GM19239 (cell line): ENCODE measurements around the gene EHD3.

Experiments used
- DNase-seq: peaks from one replicate; pipeline ENCODE4 v3.0.0; 2011; ENCODE audit warnings: low spot score; ENCODE audit not compliant: insufficient read length
- FAIRE-seq: peaks from 2 replicates; lab custom pipeline; 2011; peaks lifted over from hg19 to GRCh38; lab: Jason Lieb, UNC

The EHD3 gene

DNA sequence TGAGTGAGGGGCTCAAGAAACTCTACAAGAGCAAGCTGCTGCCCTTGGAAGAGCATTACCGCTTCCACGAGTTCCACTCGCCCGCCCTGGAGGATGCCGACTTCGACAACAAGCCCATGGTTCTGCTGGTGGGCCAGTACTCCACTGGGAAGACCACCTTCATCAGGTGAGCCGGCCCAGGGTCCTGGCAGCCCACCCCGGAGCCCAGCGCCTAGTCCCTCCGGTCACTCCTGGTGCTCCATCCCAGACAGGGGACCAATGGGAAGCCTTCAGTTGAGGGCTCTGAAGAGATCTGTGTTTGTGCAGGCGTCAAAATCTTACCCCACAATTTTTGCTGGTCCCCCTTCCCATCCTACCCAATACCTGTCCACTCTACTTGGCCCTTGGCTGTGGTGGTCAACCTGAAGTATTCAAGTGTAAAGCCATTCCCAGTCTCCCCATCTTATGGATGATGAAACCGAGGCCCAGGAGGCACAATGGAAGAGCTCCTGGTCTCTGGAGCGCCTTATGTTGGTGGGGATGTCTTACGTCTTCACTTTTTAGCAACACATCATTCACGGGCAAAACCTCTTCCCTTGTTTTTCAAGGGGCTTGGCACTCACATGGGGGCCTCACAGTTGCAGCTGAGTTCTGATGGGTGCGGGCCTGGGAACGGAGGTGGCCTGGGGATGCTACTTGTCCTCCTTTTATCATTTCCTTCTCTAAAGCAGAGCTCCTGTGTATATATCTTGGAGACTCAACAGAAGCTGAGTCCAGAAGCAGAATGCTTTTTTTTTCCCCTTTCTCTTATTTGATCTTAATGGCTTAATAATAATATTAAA is 941 bp downstream of the EHD3 start:
- FAIRE-seq: no peak

DNA sequence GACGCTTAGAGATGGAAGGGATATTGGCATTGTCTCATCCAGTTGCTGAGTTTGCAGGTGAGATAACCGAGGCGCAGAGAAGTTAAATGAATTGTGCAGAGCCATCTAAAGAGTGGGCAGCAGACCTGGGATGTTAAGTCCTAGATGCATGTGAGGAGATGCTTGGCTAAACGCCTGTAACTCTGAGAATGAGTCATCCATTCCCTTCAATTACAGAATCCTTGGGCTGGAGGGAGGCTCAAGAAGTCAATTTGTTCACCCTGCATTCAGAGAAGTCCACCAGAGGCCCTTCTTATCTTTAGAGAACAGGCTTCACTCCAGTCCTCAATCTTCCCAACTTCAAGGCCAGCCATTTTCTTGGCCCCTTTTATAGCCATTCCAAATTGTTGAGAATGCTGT is 1.6 kb downstream of the EHD3 start:
- FAIRE-seq (no peak), DNase-seq (no peak)

More for the DNA sequence above, 941 bp downstream of the EHD3 start:
- no peak for DNase-seq

DNA sequence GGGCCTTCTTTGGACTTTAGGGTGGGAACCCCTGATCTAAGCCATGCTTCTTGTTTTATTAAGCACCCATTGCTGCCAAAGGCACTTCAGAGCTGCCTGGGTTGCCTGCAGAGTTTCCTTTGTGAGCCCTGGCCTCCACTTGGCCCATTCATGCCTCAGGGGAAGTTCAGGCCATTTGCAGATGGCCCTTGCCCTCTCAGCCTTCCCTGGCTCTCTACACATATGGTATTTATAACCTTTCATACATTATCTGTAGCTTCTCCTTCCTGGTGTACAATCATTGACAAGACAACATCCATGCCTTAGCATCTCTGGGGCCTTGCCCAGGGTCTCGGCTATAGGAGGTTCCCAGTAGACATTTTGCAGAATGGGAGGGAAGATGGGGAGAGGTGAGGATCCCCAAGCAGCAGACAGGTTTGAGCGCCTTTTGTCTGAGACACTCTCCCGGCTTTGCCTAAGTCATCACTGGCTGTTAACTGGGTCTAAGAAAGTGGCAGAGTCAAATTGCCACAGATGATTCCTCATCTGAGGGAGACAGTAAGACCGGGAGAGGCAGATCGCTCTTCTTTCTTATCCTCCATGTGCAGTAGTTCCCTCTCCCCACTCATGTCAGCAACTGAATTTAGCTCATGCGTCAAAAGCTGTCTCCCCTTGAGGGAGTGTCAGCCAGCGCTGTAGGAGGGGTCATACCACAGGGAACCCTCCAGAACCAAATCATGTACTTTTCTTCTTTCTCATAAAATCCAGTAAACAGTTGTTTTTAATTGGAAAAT is 2.7 kb downstream of the EHD3 start:
- DNase-seq (no peak), FAIRE-seq (no peak)

DNA sequence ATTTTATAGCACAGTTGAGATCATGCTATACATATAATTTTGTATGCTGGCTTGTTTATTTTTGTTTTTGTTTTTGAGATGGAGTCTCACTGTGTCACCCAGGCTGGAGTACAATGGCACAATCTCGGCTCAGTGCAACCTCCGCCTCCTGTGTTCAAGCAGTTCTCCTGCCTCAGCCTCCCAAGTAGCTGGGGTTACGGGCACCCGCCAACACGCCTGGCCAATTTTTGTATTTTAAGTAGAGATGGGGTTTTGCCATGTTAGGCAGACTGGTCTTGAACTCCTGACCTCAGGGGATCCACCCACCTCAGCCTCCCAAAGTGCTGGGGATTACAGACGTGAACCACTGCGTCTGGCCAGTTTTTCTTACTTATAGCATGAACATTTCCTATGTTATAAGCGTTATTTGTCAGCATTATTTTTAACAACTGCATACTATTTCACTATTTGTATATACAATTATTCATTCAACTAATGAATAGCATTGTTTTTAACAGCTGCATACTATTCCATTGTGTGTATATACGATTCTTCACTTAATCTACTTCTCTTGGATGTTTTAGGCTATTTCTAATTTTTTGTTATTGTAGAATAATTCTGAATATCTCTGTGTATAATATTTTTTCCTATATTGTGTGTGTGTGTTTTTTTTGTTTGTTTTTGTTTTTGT is 3.5 kb downstream of the EHD3 start:
- FAIRE-seq: no peak
- DNase-seq: no peak

DNA sequence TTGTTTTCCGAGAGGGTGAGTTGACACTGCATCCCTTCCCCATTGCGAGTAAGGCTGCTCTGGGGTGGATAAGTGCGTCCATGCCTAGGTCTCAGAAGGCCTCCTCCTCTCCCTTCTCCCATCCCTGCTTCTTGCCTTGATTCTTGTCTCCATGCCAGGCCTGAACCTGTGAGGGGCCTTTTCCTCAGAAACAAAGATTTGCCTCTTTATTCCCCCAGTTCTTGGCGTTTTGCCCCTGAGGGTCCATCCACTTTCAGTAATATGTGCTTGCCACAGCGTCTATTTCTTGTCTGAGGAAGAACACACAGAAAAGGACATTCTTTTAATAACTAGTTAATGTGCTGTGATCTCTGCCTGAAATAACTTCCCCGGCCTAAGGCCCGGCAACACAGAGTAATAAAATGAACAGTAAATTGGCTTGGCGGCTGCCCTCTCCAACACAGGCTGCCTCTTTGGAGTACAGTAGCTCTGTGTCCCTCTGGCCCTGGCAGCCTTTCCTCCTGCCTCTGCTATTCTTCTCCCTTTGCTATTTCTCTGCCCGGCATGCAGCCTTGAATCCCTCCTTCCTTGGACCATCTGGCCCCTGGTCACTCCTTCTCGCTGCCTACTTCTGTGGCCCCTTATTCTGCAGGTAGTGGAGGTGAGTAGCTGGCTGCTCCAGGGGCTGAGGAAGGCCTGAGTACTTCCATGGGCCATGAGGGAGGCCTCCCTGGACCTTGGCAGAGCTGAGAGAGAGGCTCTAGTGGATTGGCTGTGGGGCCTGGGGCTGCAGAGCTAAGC is 4.4 kb downstream of the EHD3 start:
- DNase-seq: no peak
- FAIRE-seq: no peak

DNA sequence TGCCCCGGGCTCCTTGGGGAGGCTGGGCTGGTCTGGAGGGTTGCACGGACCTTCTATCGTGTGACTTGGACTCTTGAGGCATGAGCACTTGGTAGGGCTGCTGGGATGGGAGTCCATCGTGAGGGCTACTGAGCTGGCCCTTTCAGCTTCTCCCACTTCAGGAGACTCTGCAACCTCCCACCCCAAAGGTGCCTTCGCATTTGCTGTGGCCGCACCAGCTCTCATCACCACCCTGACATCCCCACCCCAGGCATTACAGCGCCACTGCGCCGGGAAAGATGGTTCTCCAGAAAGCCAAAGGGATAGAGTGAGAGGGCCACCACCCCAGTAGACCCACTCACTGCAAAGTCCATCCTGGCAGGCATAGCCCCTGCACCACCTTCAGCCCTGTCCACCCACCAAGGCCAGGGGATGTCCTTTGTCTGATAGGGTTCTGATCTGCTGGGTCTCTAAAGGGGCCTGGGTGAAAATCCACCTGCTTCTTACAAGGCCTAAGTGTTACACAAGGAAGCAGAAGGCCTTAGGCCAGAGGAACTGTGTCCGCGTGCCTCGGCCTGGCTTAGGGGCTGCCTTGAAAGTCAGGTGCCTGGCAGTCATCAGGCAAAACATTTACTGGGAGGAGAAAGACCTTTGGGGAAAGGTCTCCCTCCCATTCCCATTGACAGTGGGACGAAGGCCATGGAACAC is 5.1 kb downstream of the EHD3 start:
- DNase-seq (no peak), FAIRE-seq (no peak)

DNA sequence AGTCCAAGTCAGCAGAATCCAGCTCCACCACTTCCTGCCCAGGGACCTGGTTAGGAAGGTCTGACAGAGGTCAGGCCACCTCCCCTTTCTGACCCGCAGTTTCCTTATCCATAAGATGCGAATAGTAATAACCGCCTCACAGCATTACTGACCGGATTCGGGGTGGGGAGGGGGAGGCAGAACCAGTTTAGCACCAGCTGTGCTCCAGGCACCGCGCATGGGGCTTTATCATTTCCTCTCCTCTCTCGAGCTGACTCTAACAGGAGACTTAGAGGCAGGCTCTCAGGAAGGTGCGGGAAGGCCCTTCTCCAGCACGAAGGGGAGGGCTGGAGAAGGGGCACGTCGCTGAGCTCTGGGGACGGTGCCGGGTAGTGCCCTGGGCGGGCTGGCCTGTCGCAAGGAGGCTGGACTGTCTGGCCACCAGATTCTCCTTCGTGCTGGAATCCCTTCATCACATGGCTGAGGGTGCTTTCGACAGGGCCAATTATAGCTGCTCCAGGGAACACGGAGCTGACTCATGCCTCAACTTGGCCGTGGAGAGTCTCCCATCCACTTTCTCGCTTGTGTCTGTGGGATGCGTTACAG is 5.7 kb downstream of the EHD3 start:
- DNase-seq (no peak), FAIRE-seq (no peak)

DNA sequence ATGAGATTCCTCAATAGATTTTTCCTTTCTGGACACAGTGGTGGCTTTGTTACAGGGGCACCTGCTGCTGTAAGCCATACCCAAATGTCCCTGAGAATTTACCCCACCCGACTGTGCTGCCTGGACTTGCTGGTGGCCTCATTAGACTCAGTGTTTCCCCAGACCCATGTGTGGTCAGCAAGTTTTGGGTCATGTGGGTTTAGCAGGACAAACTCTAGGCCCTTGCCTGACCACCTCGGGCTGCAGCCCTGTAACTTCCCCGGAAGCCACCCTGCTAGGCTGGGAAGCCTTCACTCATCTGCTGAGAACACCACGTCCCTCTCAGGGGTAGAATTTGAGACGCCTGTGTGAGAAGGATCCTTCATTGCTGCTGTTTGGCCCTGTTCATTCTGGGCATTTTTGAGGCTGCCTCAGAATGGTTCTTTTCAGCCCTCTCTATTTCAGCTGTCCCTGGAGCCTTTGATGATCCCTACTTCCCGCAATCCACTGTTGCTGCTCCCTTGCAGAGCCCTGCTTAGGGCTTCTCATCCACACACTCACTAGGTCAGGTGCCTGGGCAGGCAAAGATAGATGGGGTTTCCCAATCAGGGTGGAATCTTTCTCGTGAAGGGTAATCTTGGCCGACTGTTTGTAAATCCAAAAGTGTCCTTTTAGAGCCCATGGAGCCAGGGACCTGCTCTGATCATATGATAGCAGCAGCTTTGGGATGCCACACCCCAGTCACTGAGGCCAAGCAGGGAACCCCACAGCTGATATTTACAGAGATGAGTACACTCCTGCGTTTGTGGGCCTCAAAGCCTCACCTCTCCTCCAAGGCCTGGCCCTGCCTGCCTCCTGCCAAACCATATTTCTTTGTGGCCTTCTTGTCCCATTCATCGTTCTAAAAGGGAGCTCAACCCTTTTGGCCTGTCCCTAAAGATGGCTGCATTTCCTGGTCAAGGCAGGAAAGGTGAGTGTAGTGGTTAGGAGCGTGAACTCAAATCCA is 6.7 kb downstream of the EHD3 start:
- DNase-seq: no peak
- FAIRE-seq: no peak

DNA sequence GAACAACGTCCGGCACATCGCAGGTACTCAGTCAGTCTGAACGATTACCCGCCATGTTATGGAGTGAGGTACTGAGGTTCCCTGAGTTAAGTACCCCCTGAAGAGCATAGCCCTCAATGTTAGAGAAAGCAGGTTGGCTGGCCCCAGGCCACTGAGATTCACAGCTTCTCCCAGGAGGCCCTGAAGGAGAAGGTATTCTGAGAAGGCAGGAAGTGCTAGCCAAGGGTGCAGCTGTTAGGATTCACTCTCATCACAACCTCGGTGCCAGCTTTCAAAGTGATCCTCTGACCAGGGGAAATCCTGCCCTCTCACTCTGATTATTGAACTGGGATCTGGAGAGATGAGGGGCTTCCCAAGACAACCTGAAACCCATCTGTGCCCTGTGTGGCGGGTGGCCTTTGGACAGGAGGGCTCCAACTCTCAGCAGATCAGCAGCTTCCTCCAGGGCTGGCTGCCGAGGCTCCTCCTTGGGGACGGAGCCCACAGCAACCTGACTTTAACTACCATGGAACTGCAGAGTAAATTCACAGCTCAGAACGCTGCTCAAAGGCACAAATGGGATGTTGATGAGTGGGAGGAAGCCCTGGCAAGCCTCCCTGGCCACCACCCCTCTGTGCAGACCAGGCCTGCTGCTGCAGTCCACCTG is 7.8 kb downstream of the EHD3 start:
- DNase-seq (no peak), FAIRE-seq (no peak)

DNA sequence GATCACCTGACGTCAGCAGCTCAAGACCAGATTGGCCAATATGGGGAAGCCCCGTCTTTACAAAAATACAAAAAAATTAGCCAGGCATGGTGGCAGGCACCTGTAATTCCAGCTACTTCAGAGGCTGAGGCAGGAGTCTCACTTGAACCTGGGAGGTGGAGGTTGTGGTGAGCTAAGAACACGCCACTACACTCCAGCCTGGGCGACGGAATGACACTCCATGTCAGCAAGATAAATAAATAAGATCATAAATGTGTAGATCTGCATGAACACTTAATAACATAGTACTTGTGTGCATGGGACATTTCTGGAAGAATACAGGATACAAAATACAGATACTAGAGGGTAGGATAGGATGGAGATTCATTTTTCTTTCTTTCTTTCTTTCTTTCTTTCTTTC is 9.1 kb downstream of the EHD3 start:
- no peak for FAIRE-seq
- no peak for DNase-seq

DNA sequence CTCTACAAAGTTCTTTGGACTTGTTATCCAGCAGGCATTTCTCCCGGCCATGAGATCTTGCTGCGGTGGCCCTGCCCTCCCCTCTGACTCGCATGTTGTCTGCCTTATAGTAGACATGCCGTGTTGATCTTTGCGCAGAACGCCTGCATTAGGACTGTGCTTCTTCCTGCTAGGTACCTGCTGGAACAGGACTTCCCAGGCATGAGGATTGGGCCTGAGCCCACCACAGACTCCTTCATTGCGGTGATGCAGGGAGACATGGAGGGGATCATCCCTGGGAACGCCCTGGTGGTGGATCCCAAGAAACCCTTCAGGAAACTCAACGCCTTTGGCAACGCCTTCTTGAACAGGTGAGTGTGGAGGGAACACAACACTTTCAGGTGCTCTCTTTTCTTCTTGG is 10.1 kb downstream of the EHD3 start:
- no peak for DNase-seq
- no peak for FAIRE-seq

DNA sequence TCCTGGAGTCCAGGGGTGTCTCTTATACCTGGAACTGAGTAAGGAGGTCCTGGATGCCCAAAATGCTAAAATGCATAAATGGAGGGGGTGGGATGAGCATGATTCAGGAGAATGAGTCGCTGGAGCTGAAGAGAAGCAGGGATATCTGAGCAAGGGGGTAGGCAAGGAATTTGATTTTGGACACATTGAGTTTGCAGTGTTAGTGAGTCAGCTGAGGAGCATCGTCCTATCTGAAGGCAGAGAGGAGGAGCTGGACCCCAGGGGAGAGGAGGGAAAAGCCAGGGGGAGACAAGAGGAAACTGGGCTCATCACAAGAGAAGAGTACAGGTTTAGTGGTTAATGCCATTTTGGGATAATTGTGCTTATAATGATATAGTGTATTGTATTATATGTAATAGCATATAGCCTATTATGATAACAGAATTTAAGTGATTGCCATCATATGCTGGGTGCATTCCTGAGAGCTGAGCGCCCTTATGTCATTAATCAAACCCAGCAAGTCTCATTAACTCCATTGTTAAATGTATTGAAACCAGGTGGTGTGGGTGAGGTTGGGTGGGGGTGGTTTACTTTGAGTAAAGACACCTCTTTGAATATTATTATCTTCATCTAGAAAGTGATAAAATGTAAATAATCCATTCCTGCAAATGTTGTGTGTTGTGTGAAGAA is 12.4 kb downstream of the EHD3 start:
- FAIRE-seq (no peak), DNase-seq (no peak)

DNA sequence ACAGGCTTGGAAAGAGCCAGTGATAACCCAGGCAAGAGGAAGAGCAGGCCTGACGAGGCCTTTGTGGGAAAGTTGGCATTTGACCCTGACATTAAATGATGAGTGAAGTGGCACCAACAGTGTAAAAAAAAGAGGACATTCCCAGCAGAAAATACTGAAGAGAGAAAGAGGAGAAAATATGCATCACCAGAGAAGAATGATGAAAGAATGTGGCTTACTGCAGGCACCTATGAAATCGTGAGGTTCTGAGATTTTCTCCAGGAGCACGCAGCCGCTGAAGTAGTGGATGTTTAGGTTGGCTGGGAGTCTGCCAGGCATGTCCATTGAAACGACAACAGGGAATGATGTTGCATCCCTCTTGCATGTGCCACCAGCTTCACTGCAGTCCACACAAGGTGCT is 13.8 kb downstream of the EHD3 start:
- FAIRE-seq (no peak), DNase-seq (no peak)

DNA sequence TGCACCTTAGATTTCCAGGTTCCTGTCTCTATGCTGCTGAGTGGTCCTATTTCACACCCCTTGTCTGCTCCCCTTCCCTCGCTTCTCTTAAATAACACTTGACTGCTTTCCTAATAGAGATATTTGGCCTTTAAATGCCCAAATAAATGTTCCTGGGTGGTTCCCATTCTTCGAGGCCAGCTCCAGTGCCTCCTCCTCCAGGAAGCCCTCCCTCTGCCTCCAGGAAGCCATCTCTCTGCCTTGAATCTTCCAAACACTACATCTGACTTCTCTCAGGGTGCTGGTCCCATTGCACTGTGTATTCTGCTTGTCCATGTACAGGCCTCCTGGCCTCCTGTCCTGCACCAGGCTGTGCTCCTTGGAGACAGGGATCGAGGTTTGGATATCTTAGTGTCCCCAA is 14.2 kb downstream of the EHD3 start:
- FAIRE-seq (no peak), DNase-seq (no peak)

DNA sequence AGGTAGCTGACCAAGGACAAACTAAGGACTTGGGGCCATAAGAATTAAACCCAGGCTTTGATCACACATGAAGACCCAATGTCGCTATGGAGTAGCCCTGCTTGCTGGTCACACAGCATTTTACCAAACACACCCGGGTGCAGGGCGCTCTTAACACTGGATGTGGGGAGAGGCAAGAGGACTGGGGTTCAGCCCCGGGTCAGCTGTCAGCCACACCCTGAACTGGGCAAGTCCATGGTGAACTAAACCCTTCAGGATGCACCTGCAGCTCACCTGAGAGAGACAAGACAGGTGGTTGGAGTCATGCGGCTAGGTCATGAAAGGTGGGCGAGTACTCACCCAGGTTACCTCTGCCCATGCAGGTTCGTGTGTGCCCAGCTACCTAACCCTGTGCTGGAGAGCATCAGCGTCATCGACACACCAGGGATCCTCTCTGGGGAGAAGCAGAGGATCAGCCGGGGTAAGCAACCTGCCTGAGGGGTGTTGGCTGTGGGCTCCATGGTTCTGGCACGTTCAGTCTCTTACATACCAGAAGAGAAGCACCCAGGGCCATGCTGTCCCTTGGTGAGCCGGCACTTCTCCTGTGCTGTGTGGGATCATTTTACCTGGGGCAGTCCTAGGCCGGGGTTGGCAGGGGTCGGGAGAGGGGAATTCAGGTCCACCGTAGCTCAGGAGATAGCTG is 15.2 kb downstream of the EHD3 start:
- FAIRE-seq (no peak), DNase-seq (no peak)

DNA sequence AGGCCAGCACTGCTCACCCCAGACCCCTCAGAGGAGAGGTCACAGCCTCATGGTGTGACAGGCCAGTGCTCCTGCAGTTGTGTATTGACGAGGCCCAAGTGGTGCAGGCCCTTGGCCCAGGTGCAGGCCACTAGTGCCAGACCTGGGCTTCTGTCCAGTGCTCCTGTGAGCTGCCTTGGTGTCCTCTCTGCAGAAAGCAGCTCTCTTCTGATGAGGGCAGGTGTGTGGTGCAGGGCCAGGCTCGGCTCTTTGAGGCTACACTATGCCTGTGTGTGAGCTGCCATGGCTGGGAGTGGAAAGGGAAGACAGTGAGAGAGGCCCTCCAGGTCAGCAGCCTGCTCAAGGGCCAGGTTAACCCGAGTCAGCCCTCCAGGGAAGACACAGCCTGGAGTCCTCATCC is 17.1 kb downstream of the EHD3 start:
- DNase-seq (no peak), FAIRE-seq (no peak)

DNA sequence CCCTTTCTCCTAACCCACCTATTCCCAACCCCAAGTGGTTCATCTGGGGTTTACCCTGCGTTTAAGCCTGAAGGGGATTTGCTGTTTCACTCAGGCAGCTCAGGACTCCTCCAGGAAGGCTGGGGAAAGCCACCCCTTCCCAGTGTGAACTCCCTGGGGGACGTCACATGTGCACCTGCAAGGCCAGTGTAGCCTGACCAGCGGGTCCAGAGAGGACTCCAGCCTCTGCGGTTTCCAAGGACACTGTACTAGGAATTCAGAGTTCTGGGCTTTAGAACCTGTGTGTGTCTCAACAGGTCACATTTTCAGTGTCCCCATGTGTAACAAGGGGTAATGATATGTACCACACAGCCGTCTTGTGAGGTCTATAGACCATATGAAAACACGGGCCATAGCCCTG is 17.9 kb downstream of the EHD3 start:
- FAIRE-seq (no peak), DNase-seq (no peak)
